ENCODE measurements around the gene MDK. TPM values are rescaled to one million over a fixed set of nuclear protein-coding genes. Genes with fewer than 3 reads are reported as not detected.
A peak's percentile ranks its signal among the peaks of the same experiment; 100 is the strongest.

Gene MDK
- total and polyA plus RNA-seq, 12 donors = 3.6 to 16.5 (median 5.3) TPM

DNA sequence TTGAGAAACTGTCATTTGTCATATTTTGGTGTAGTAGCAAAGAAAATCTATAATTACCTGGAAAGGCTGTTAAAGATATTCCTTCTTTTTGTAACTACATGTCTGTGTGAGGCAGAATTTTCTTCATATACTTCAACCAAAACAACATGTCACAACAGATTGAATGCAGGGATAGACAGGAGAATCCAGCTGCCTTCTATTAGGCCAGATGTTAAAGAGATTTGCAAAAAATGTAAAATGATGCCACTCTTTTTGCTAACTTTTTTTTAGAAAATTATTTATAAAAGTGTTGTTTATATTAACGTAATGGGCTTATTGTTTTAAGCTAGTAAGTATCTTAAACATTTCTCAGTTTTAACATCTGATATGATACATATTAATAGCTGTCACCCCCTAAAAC is 21.5 kb upstream of the MDK start:
- intact Hi-C loops (cut with DNase I) = loop anchor here in 1 of 10 donors (5.0 kb wide), 1 partner anchor 123 kb away; no protein-coding TSS in a partner anchor
- Histone ChIP-seq H3K9me3 (no peaks in the 10 kb centered on the region), H3K36me3 (peaks cover 0 to 24% (median 0%) of the 10 kb centered on the region in 9 donors), H3K4me3 (no peak overlapping the region), H3K4me1 (peaks cover 25 to 89% (median 50%) of the 10 kb centered on the region in 9 donors), H3K27ac (no peak overlapping the region), H3K27me3 (no peaks in the 10 kb centered on the region)
- ATAC-seq (no peak), DNase-seq (no peak)
- WGBS, 2 donors = 74 to 81% methylated on average over 1 of the region's 1 CpG
- TF ChIP-seq, protein P1, sequence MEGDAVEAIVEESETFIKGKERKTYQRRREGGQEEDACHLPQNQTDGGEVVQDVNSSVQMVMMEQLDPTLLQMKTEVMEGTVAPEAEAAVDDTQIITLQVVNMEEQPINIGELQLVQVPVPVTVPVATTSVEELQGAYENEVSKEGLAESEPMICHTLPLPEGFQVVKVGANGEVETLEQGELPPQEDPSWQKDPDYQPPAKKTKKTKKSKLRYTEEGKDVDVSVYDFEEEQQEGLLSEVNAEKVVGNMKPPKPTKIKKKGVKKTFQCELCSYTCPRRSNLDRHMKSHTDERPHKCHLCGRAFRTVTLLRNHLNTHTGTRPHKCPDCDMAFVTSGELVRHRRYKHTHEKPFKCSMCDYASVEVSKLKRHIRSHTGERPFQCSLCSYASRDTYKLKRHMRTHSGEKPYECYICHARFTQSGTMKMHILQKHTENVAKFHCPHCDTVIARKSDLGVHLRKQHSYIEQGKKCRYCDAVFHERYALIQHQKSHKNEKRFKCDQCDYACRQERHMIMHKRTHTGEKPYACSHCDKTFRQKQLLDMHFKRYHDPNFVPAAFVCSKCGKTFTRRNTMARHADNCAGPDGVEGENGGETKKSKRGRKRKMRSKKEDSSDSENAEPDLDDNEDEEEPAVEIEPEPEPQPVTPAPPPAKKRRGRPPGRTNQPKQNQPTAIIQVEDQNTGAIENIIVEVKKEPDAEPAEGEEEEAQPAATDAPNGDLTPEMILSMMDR (IDR thresholded peaks at IDR 0.05) = no peak

DNA sequence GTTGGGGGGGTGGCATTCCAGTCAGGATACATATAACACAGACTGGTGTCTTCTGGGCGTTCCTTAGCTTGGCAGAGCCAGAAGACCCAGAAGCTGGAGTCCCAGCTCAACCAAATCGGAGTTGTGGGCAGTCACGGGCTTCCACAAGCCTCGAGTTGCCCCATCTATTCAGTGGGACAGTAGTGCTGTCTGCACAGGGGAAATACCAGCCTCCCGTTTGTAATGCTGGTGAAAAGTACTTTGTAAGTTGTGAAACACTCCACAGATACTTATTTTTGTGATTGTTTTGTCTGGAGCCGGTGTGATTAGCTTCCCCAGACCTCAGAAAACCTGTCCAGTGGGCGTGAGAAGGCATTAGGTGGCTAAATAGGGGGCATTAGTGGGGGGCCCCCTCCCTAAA is 20.6 kb upstream of the MDK start:
- Histone ChIP-seq H3K9me3 (no peaks in the 10 kb centered on the region), H3K4me3 (peak overlapping the region in 9 of 10 donors; percentile 31 to 60 (median 57)), H3K27me3 (no peaks in the 10 kb centered on the region), H3K27ac (peak overlapping the region; percentile 68 to 97 (median 93)), H3K4me1 (peaks cover 25 to 86% (median 54%) of the 10 kb centered on the region in 9 donors), H3K36me3 (peaks cover 0 to 30% (median 0%) of the 10 kb centered on the region in 9 donors)
- 50% methylated on average over 7 of the region's 7 CpGs for WGBS, 2 donors
- peak in 1 of 2 donors; percentile 3 for DNase-seq
- intact Hi-C loops (cut with DNase I) = loop anchor here in 1 of 10 donors (5.0 kb wide), 1 partner anchor 124 kb away; no protein-coding TSS in a partner anchor
- TF ChIP-seq, protein P1 (IDR thresholded peaks at IDR 0.05) = no peak
- ATAC-seq = no peak

DNA sequence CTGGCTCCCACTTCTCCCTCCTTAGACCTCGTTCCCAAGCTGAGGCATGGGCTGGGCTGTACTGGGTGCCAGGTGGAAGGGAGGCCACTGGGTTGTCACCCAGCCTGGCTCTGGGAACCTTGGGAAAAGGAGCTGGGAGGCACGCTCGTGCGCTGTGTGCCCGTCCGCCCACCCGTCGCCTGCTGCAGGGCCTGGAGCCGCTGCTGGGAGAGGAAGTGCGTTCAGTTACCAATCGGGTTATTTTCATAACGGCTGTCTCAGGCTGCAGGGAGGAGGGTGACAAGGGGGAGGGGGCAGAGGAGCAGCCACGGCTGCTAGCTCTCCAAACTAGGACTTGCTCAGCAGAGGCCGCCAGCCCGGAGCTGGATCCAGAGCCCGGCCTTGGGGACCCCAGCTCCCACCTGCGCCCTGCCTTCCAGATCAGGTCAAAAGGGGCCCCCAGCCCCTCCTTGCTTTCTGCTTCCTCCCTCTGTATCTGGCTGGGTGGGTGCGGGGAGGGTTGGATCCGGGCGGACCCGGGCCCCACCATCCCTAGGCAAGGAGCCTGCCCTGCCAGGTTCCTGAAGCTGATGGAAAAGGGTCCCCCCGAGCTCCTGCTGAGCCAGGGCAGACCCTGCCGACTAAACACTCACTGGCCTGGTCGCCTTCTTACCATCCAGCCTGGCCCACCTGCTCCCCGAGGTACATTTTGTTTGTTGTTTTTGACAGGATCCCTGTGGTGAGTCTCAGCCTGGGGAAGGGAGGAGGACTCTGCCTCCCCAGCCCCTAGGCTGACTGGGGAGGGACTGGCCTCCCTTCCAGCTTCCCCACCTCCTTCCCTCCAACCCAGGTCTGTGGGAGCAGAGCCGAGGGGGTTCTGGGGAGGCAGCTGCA is 19.9 kb upstream of the MDK start:
- 6 to 10% methylated on average over 23 to 26 of the region's 26 CpGs for WGBS, 2 donors
- peak; percentile 72 to 87 (median 82) for ATAC-seq
- peaks cover 25 to 79% (median 54%) of the 10 kb centered on the region in 9 donors for H3K4me1 ChIP-seq
- peak overlapping the region; percentile 68 to 97 (median 93) for H3K27ac ChIP-seq
- H3K27me3 ChIP-seq = no peaks in the 10 kb centered on the region
- intact Hi-C loops (cut with DNase I) = loop anchor here in 2 of 10 donors (2.0 to 5.0 kb wide), 2 partner anchors 13 to 124 kb away; no protein-coding TSS in a partner anchor
- DNase-seq = peak; percentile 74 to 87
- H3K4me3 ChIP-seq = peak overlapping the region in 9 of 10 donors; percentile 31 to 60 (median 57)
- TF ChIP-seq, protein P1 (IDR thresholded peaks at IDR 0.05) = no peak
- H3K36me3 ChIP-seq = peaks cover 0 to 26% (median 0%) of the 10 kb centered on the region in 9 donors
- no peaks in the 10 kb centered on the region for H3K9me3 ChIP-seq

Data from heart right ventricle (tissue), 16 donors.